ENCODE measurements around the gene LRRC49.
"Not testable (repeated sequence)": the region's sequence is repeated elsewhere in the genome, so short reads cannot be mapped to it uniquely, and the experiment has no call there.

Gene LRRC49

GRCh38 chr15:70871490-70871889 is 21.1 kb upstream of the LRRC49 start:
- not testable (repeated sequence) for H3K27me3 ChIP-seq (ENCODE audit: control insufficient read depth, insufficient read depth, low read length); H3K36me3 ChIP-seq (ENCODE audit: insufficient read depth, low read length); H3K9ac ChIP-seq (ENCODE audit: low read depth, low read length); H3K4me3 ChIP-seq (ENCODE audit: low read length); H3K9me3 ChIP-seq (replicated peaks; ENCODE audit: low read length); H3K4me2 ChIP-seq (ENCODE audit: low read length)
- peaks cover 32% of the 10 kb centered on the region for H3K4me1 ChIP-seq (ENCODE audit: control insufficient read depth, insufficient read depth, low read length)

- Histone ChIP-seq H3K36me3 (ENCODE audit: insufficient read depth, low read length) (no peaks in the 10 kb centered on the region), H3K9me3 (replicated peaks; ENCODE audit: low read length) (no peaks in the 10 kb centered on the region), H3K27me3 (ENCODE audit: control insufficient read depth, insufficient read depth, low read length) (no peaks in the 10 kb centered on the region), H3K4me2 (ENCODE audit: low read length) (no peak overlapping the region), H3K4me1 (ENCODE audit: control insufficient read depth, insufficient read depth, low read length) (peaks cover 16% of the 10 kb centered on the region), H3K9ac (ENCODE audit: low read depth, low read length) (no peak overlapping the region), H3K4me3 (ENCODE audit: low read length) (no peak overlapping the region)
Measured at GRCh38 chr15:70873232-70874054, 19.2 kb upstream of the LRRC49 start.

- Histone ChIP-seq H3K4me1 (ENCODE audit: control insufficient read depth, insufficient read depth, low read length) (peaks cover 25% of the 10 kb centered on the region), H3K27me3 (ENCODE audit: control insufficient read depth, insufficient read depth, low read length) (no peaks in the 10 kb centered on the region), H3K4me3 (ENCODE audit: low read length) (no peak overlapping the region), H3K9ac (ENCODE audit: low read depth, low read length) (no peak overlapping the region), H3K4me2 (ENCODE audit: low read length) (no peak overlapping the region), H3K36me3 (ENCODE audit: insufficient read depth, low read length) (no peaks in the 10 kb centered on the region), H3K9me3 (replicated peaks; ENCODE audit: low read length) (no peaks in the 10 kb centered on the region)
Measured at GRCh38 chr15:70875001-70875782, 17.4 kb upstream of the LRRC49 start.

- peaks cover 20% of the 10 kb centered on the region for H3K4me1 ChIP-seq (ENCODE audit: control insufficient read depth, insufficient read depth, low read length)
- H3K9me3 ChIP-seq (replicated peaks; ENCODE audit: low read length): no peaks in the 10 kb centered on the region
- H3K4me2 ChIP-seq (ENCODE audit: low read length): no peak overlapping the region
- no peaks in the 10 kb centered on the region for H3K36me3 ChIP-seq (ENCODE audit: insufficient read depth, low read length)
- H3K4me3 ChIP-seq (ENCODE audit: low read length): no peak overlapping the region
- no peak overlapping the region for H3K9ac ChIP-seq (ENCODE audit: low read depth, low read length)
- no peaks in the 10 kb centered on the region for H3K27me3 ChIP-seq (ENCODE audit: control insufficient read depth, insufficient read depth, low read length)
Measured at GRCh38 chr15:70876011-70876410, 16.6 kb upstream of the LRRC49 start.

- Histone ChIP-seq H3K36me3 (ENCODE audit: insufficient read depth, low read length) (no peaks in the 10 kb centered on the region), H3K9me3 (replicated peaks; ENCODE audit: low read length) (no peaks in the 10 kb centered on the region), H3K27me3 (ENCODE audit: control insufficient read depth, insufficient read depth, low read length) (no peaks in the 10 kb centered on the region), H3K9ac (ENCODE audit: low read depth, low read length) (no peak overlapping the region), H3K4me3 (ENCODE audit: low read length) (no peak overlapping the region), H3K4me2 (ENCODE audit: low read length) (no peak overlapping the region), H3K4me1 (ENCODE audit: control insufficient read depth, insufficient read depth, low read length) (peaks cover 20% of the 10 kb centered on the region)
Measured at GRCh38 chr15:70876683-70877082, 15.9 kb upstream of the LRRC49 start.

- Histone ChIP-seq H3K4me1 (ENCODE audit: control insufficient read depth, insufficient read depth, low read length) (peaks cover 20% of the 10 kb centered on the region), H3K4me3 (ENCODE audit: low read length) (no peak overlapping the region), H3K27me3 (ENCODE audit: control insufficient read depth, insufficient read depth, low read length) (no peaks in the 10 kb centered on the region), H3K9ac (ENCODE audit: low read depth, low read length) (no peak overlapping the region), H3K9me3 (replicated peaks; ENCODE audit: low read length) (no peaks in the 10 kb centered on the region), H3K36me3 (ENCODE audit: insufficient read depth, low read length) (no peaks in the 10 kb centered on the region), H3K4me2 (ENCODE audit: low read length) (peak overlapping the region; percentile 22)
Measured at GRCh38 chr15:70879401-70879800, 13.2 kb upstream of the LRRC49 start.

- Histone ChIP-seq H3K27me3 (ENCODE audit: control insufficient read depth, insufficient read depth, low read length) (no peaks in the 10 kb centered on the region), H3K4me2 (ENCODE audit: low read length) (no peak overlapping the region), H3K36me3 (ENCODE audit: insufficient read depth, low read length) (no peaks in the 10 kb centered on the region), H3K4me1 (ENCODE audit: control insufficient read depth, insufficient read depth, low read length) (peaks cover 17% of the 10 kb centered on the region), H3K9ac (ENCODE audit: low read depth, low read length) (no peak overlapping the region), H3K4me3 (ENCODE audit: low read length) (no peak overlapping the region), H3K9me3 (replicated peaks; ENCODE audit: low read length) (no peaks in the 10 kb centered on the region)
Measured at GRCh38 chr15:70880781-70881180, 11.8 kb upstream of the LRRC49 start.

GRCh38 chr15:70882361-70882760 is 10.3 kb upstream of the LRRC49 start:
- no peak overlapping the region for H3K9ac ChIP-seq (ENCODE audit: low read depth, low read length)
- no peak overlapping the region for H3K4me3 ChIP-seq (ENCODE audit: low read length)
- no peaks in the 10 kb centered on the region for H3K9me3 ChIP-seq (replicated peaks; ENCODE audit: low read length)
- no peaks in the 10 kb centered on the region for H3K36me3 ChIP-seq (ENCODE audit: insufficient read depth, low read length)
- H3K4me1 ChIP-seq (ENCODE audit: control insufficient read depth, insufficient read depth, low read length): peaks cover 17% of the 10 kb centered on the region
- no peaks in the 10 kb centered on the region for H3K27me3 ChIP-seq (ENCODE audit: control insufficient read depth, insufficient read depth, low read length)
- no peak overlapping the region for H3K4me2 ChIP-seq (ENCODE audit: low read length)

- Histone ChIP-seq H3K9me3 (replicated peaks; ENCODE audit: low read length) (no peaks in the 10 kb centered on the region), H3K4me2 (ENCODE audit: low read length) (peak overlapping the region; percentile 82), H3K36me3 (ENCODE audit: insufficient read depth, low read length) (no peaks in the 10 kb centered on the region), H3K4me3 (ENCODE audit: low read length) (peak overlapping the region; percentile 80), H3K9ac (ENCODE audit: low read depth, low read length) (peak overlapping the region; percentile 80), H3K27me3 (ENCODE audit: control insufficient read depth, insufficient read depth, low read length) (no peaks in the 10 kb centered on the region), H3K4me1 (ENCODE audit: control insufficient read depth, insufficient read depth, low read length) (peaks cover 13% of the 10 kb centered on the region)
Measured at GRCh38 chr15:70892912-70893560, 410 bp downstream of the LRRC49 start.

- Histone ChIP-seq H3K9me3 (replicated peaks; ENCODE audit: low read length) (no peaks in the 10 kb centered on the region), H3K4me1 (ENCODE audit: control insufficient read depth, insufficient read depth, low read length) (peaks cover 14% of the 10 kb centered on the region), H3K4me2 (ENCODE audit: low read length) (peak overlapping the region; percentile 5), H3K36me3 (ENCODE audit: insufficient read depth, low read length) (no peaks in the 10 kb centered on the region), H3K27me3 (ENCODE audit: control insufficient read depth, insufficient read depth, low read length) (no peaks in the 10 kb centered on the region), H3K4me3 (ENCODE audit: low read length) (no peak overlapping the region), H3K9ac (ENCODE audit: low read depth, low read length) (peak overlapping the region; percentile 13)
Measured at GRCh38 chr15:70902107-70902506, 9.5 kb downstream of the LRRC49 start.

- Histone ChIP-seq H3K4me1 (ENCODE audit: control insufficient read depth, insufficient read depth, low read length) (peaks cover 9% of the 10 kb centered on the region), H3K36me3 (ENCODE audit: insufficient read depth, low read length) (peaks cover 4% of the 10 kb centered on the region), H3K9ac (ENCODE audit: low read depth, low read length) (no peak overlapping the region), H3K9me3 (replicated peaks; ENCODE audit: low read length) (no peaks in the 10 kb centered on the region), H3K4me2 (ENCODE audit: low read length) (no peak overlapping the region), H3K27me3 (ENCODE audit: control insufficient read depth, insufficient read depth, low read length) (no peaks in the 10 kb centered on the region), H3K4me3 (ENCODE audit: low read length) (no peak overlapping the region)
Measured at GRCh38 chr15:70906842-70907241, 14.2 kb downstream of the LRRC49 start.

All from skeletal muscle satellite cell (primary cell).